GM12878 (cell line): Measurements from ENCODE around the gene TRAFD1. TPM values are rescaled to one million over a fixed set of nuclear protein-coding genes. Genes with fewer than 3 reads are reported as not detected.

Experiments used
- ATAC-seq: fragments of 200-7000 bp; cut with Tn5 transposase; 3 replicates; pipeline ENCODE4 v1.9.1; 2020; ENCODE audit warnings: mild to moderate bottlenecking, moderate library complexity
- BruUV-seq: library from RNA; stranded (reverse); fragments of 400-500 nt; replicated peaks from 2 replicates; lab custom pipeline; 2021; lab: Mats Ljungman, UMichigan
- CTCF ChIA-PET: fragments of 300-600 bp; sonication (Branson Sonifier 250); formaldehyde crosslinking; extraction: SDS; loops from one replicate; lab custom pipeline; 2021; ENCODE audit warnings: inconsistent platforms; lab: Yijun Ruan, JAX
- POLR2A ChIA-PET: fragments of 350-600 bp; formaldehyde crosslinking; extraction: SDS; loops from one replicate; lab custom pipeline; 2021; ENCODE audit warnings: inconsistent platforms; lab: Charles Lee
- RAD21 ChIA-PET: fragments of 300-600 bp; sonication (Branson Sonifier 250); formaldehyde crosslinking; loops from one replicate; lab custom pipeline; 2023; ENCODE audit warnings: antibody characterized with exemption; ENCODE audit not compliant: unreplicated experiment; lab: Charles Lee
- SMC1A ChIA-PET: fragments of 300-600 bp; sonication (Branson Sonifier 250); formaldehyde crosslinking; loops from one replicate; lab custom pipeline; 2023; ENCODE audit not compliant: unreplicated experiment, uncharacterized antibody; lab: Charles Lee
- DNase-seq: peaks from one replicate; pipeline ENCODE4 v3.0.0-alpha.2; 2011; ENCODE audit warnings: low read depth, low spot score
- FAIRE-seq: peaks from 3 replicates; lab custom pipeline; 2011; peaks lifted over from hg19 to GRCh38; lab: Jason Lieb, UNC
- H2AFZ ChIP-seq: 2 replicates; pipeline ENCODE4 v1.6.0; 2011; ENCODE audit warnings: low read depth, low read length, control low read depth; ENCODE audit not compliant: control insufficient read depth
- H3K27ac ChIP-seq: 2 replicates; pipeline ENCODE4 v1.5.1; 2011; ENCODE audit warnings: control low read depth; ENCODE audit not compliant: control insufficient read depth, insufficient read depth
- H3K27me3 ChIP-seq, 2 experiments: replicated peaks in 1 of 2; 2 replicates each; pipeline versions ENCODE4 v1.6.0 to v1.6.1; 2011; ENCODE audit warnings: low read length in 1 of 2; ENCODE audit not compliant: control insufficient read depth in 2 of 2, insufficient read depth in 2 of 2
- H3K36me3 ChIP-seq, 2 experiments: 2 replicates each; pipeline ENCODE4 v1.5.1; 2011; ENCODE audit warnings: low read length in 1 of 2; ENCODE audit not compliant: control insufficient read depth in 2 of 2, insufficient read depth in 2 of 2
- H3K4me1 ChIP-seq: 2 replicates; pipeline ENCODE4 v1.6.1; 2011; ENCODE audit warnings: mild to moderate bottlenecking, low read length, moderate library complexity, mixed read lengths; ENCODE audit not compliant: control insufficient read depth, insufficient read depth
- H3K4me2 ChIP-seq: 2 replicates; pipeline ENCODE4 v1.6.0; 2011; ENCODE audit warnings: control low read depth; ENCODE audit not compliant: control insufficient read depth, insufficient read depth
- H3K4me3 ChIP-seq: fragments of 200-600 bp; sonication (generic); 2 replicates; pipeline ENCODE4 v1.5.1; 2016
- H3K79me2 ChIP-seq: 2 replicates; pipeline ENCODE4 v1.6.0; 2011; ENCODE audit warnings: low read length; ENCODE audit not compliant: control insufficient read depth, insufficient read depth
- H3K9ac ChIP-seq: 2 replicates; pipeline ENCODE4 v1.8.0; 2011; ENCODE audit warnings: low read length, control low read depth, mixed read lengths; ENCODE audit not compliant: control insufficient read depth, insufficient read depth
- H3K9me3 ChIP-seq: replicated peaks from 3 replicates; pipeline ENCODE4 v1.5.1; 2011; ENCODE audit warnings: mild to moderate bottlenecking, low read length; ENCODE audit not compliant: control insufficient read depth, insufficient read depth
- H4K20me1 ChIP-seq: 2 replicates; pipeline ENCODE4 v1.6.0; 2011; ENCODE audit not compliant: control insufficient read depth, insufficient read depth
- CHD1 ChIP-seq: IDR thresholded peaks from 2 replicates; pipeline ENCODE4 v1.6.1; 2012; ENCODE audit warnings: low read depth, low read length, improper control_type of control experiment
- DPF2 ChIP-seq: fragments of 450-650 bp; IDR thresholded peaks from 2 replicates; pipeline ENCODE4 v1.6.1; 2017; ENCODE audit warnings: mild to moderate bottlenecking
- EP300 ChIP-seq, 2 experiments: fragments of 150-350 bp in 1 of 2; IDR thresholded peaks; 2 replicates each; pipeline ENCODE4 v1.6.1; 2011 to 2012; ENCODE audit warnings: low read depth in 2 of 2, low read length in 2 of 2, borderline replicate concordance in 1 of 2, improper control_type of control experiment in 1 of 2, inconsistent platforms in 1 of 2; ENCODE audit not compliant: control insufficient read depth in 1 of 2
- HSF1 ChIP-seq: fragments of 150-350 bp; IDR thresholded peaks from 2 replicates; pipeline ENCODE4 v1.6.1; 2014; ENCODE audit warnings: mild to moderate bottlenecking, low read depth, low read length
- KDM1A ChIP-seq: fragments of 200-600 bp; sonication (generic); IDR thresholded peaks from 2 replicates; pipeline ENCODE4 v1.6.1; 2016; ENCODE audit warnings: borderline replicate concordance
- MAX ChIP-seq: IDR thresholded peaks from 2 replicates; pipeline ENCODE4 v1.6.1; 2012; ENCODE audit warnings: low read depth, low read length, improper control_type of control experiment
- NBN ChIP-seq: fragments of 450-650 bp; IDR thresholded peaks from 2 replicates; pipeline ENCODE4 v1.6.1; 2016
- NFYA ChIP-seq: IDR thresholded peaks from 2 replicates; pipeline ENCODE4 v1.6.1; 2011; ENCODE audit warnings: low read depth, mild to moderate bottlenecking, low read length, improper control_type of control experiment, borderline replicate concordance
- NKRF ChIP-seq: fragments of 450-650 bp; conservative IDR thresholded peaks from 2 replicates; pipeline ENCODE4 v1.6.1; 2017; ENCODE audit warnings: mild to moderate bottlenecking, moderate library complexity
- NR2C1 ChIP-seq: fragments of 450-650 bp; IDR thresholded peaks from 2 replicates; pipeline ENCODE4 v1.6.1; 2017; ENCODE audit warnings: antibody characterized with exemption, mild to moderate bottlenecking, moderate library complexity
- NR2C2 ChIP-seq: IDR thresholded peaks from 2 replicates; pipeline ENCODE4 v1.6.1; 2011; ENCODE audit warnings: borderline replicate concordance, low read depth; ENCODE audit not compliant: control insufficient read depth, insufficient read length
- PAX5 ChIP-seq: IDR thresholded peaks from 2 replicates; pipeline ENCODE4 v1.6.1; 2011; ENCODE audit warnings: low read depth, low read length, borderline replicate concordance
- POLR2A ChIP-seq: IDR thresholded peaks from 2 replicates; pipeline ENCODE4 v1.6.1; 2011; ENCODE audit warnings: low read depth, mild to moderate bottlenecking, low read length
- SIX5 ChIP-seq: IDR thresholded peaks from 2 replicates; pipeline ENCODE4 v1.6.1; 2011; ENCODE audit warnings: mild to moderate bottlenecking, low read depth, low read length, moderate library complexity; ENCODE audit not compliant: severe bottlenecking
- SRF ChIP-seq, 2 experiments: IDR thresholded peaks; 2 replicates each; pipeline ENCODE4 v1.6.1; 2011; ENCODE audit warnings: low read depth in 2 of 2, low read length in 2 of 2, mild to moderate bottlenecking in 1 of 2, moderate library complexity in 1 of 2
- ZBED1 ChIP-seq: IDR thresholded peaks from 2 replicates; pipeline ENCODE4 v1.6.1; 2016; ENCODE audit warnings: borderline replicate concordance
- ZBTB11 ChIP-seq: fragments of 450-650 bp; formaldehyde crosslinking; IDR thresholded peaks from 2 replicates; pipeline ENCODE4 v1.5.0; 2022; ENCODE audit warnings: mild to moderate bottlenecking, missing genetic modification characterization
- ZZZ3 ChIP-seq: IDR thresholded peaks from 2 replicates; pipeline ENCODE4 v1.6.1; 2011; ENCODE audit warnings: low read depth; ENCODE audit not compliant: control insufficient read depth, insufficient read length
- WGBS: methylation state at CpG from one replicate; pipeline ENCODE4 v1.1.6; 2016; ENCODE audit warnings: low lambda C conversion rate; ENCODE audit not compliant: insufficient replicate concordance, insufficient coverage; ENCODE audit errors: missing lambda C conversion rate; 5-methylcytosine and 5-hydroxymethylcytosine counted together
- in situ Hi-C: fragments of 300-500 bp; cut with MboI; formaldehyde crosslinking; loops from 9 replicates; pipeline ENCODE4 v1.14.3; 2018; ENCODE audit warnings: mixed read lengths
- intact Hi-C: fragments of 100-400 bp; cut with micrococcal nuclease; formaldehyde crosslinking; loops from one replicate; pipeline ENCODE4 v1.14.2; 2022; ENCODE audit not compliant: unreplicated experiment
- polyA plus RNA-seq, 11 experiments: library from polyadenylated mRNA; depleted of rRNA in 4 of 11; unstranded in 6 of 11; stranded (reverse) in 5 of 11; fragments of >200 nt; fragmentation: Nextera tagmentation in 4 of 11; fragmentation: Illumina TruSeq in 1 of 11; extraction: Ambion mirVana in 4 of 11; extraction: Trizol in 1 of 11; gene quantifications; 1 replicate in 1 of 11; 2 replicates in 10 of 11; pipeline versions ENCODE4 v1.2.1 to v1.2.3, GENCODE V29; 2011 to 2016; ENCODE audit warnings: inconsistent platforms in 2 of 11, missing spikeins in 2 of 11, low read depth in 1 of 11
- total RNA-seq, 4 experiments: library from RNA; depleted of rRNA in 3 of 4; stranded (reverse); fragments of >200 nt in 3 of 4; fragmentation: Illumina TruSeq in 1 of 4; extraction: Trizol in 1 of 4; gene quantifications; 2 replicates each; pipeline versions ENCODE4 v1.2.1 to v1.2.3, GENCODE V29; 2013 to 2021

Gene TRAFD1
- total and polyA plus RNA-seq, 10 of the 15 experiments (the other 5 are each of a cell fraction or from before 2014, with no cell fraction given), result 37.2 to 55.5 (median 46.2) TPM

GRCh38 chr12:112178796-112179195 lies 53.4 kb downstream of the TRAFD1 start (continued):
- TF ChIP-seq NKRF (no peak), MAX (no peak), CHD1 (no peak)

- in situ Hi-C loops, result no loop called here
- no peak for FAIRE-seq
- TF ChIP-seq EP300 (IDR thresholded peaks at IDR 0.05; ENCODE audit: borderline replicate concordance in 1 of 2, control insufficient read depth in 1 of 2, low read depth in 2 of 2, low read length in 2 of 2) (no peak), PAX5 (no peak), KDM1A (no peak), ZZZ3 (no peak), HSF1 (no peak), NR2C1 (no peak), ZBTB11 (CRISPR knock-in tag) (no peak), ZBED1 (no peak), SRF (IDR thresholded peaks at IDR 0.05; ENCODE audit: low read depth in 2 of 2, low read length in 2 of 2) (no peak), NBN (no peak), POLR2A (no peak), NFYA (no peak), NR2C2 (no peak), DPF2 (no peak), SIX5 (no peak)
Observed at GRCh38 chr12:112179341-112179740, 54.0 kb downstream of the TRAFD1 start.

More at GRCh38 chr12:112179341-112179740, 54.0 kb downstream of the TRAFD1 start:
- BruUV-seq, result no TSS peak
- Histone ChIP-seq H2AFZ (no peak overlapping the region), H3K79me2 (no peaks in the 10 kb centered on the region), H4K20me1 (no peaks in the 10 kb centered on the region), H3K4me2 (no peak overlapping the region), H3K4me3 (no peak overlapping the region), H3K9me3 (no peaks in the 10 kb centered on the region), H3K27me3 (no peaks in the 10 kb centered on the region), H3K27ac (no peak overlapping the region), H3K4me1 (peaks cover 17% of the 10 kb centered on the region), H3K36me3 (peaks cover 9 to 27% of the 10 kb centered on the region in 2 experiments), H3K9ac (no peak overlapping the region)
- ATAC-seq (no peak), DNase-seq (no peak)
- RAD21 ChIA-PET, result no interaction called here
- POLR2A ChIA-PET, result interaction anchor here (0.6 kb wide), 1 partner anchor 696 kb away, joined by 7 read pairs; no protein-coding TSS in a partner anchor
- intact Hi-C loops, result no loop called here
- CTCF ChIA-PET, result interaction anchor here (1.4 kb wide), 1 partner anchor 19 kb away, joined by 3 read pairs; no protein-coding TSS in a partner anchor
- WGBS, result 97% methylated on average over 11 of the region's 11 CpGs
- SMC1A ChIA-PET, result no interaction called here
